ENCODE results near the gene CYP19A1.
A peak's percentile ranks its signal among the peaks of the same experiment; 100 is the strongest.

CYP19A1 gene

GRCh38 chr15:51180011-51180410, 158.4 kb downstream of the CYP19A1 start:
- H3K4me3 ChIP-seq (ENCODE audit: low read depth, low read length), result no peak overlapping the region
- no peak for TF ChIP-seq CTCF (conservative IDR thresholded peaks at IDR 0.05; ENCODE audit: low read depth, low read length)
- DNase-seq (ENCODE audit: low read depth), result no peak

GRCh38 chr15:51172193-51172592, 166.2 kb downstream of the CYP19A1 start:
- no peak for TF ChIP-seq CTCF (conservative IDR thresholded peaks at IDR 0.05; ENCODE audit: low read depth, low read length)
- DNase-seq (ENCODE audit: low read depth), result peak; percentile 40
- H3K4me3 ChIP-seq (ENCODE audit: low read depth, low read length), result no peak overlapping the region

GRCh38 chr15:51171634-51171932, 166.8 kb downstream of the CYP19A1 start:
- H3K4me3 ChIP-seq (ENCODE audit: low read depth, low read length), result no peak overlapping the region
- no peak for DNase-seq (ENCODE audit: low read depth)
- no peak for TF ChIP-seq CTCF (conservative IDR thresholded peaks at IDR 0.05; ENCODE audit: low read depth, low read length)

GRCh38 chr15:51170882-51171633, 167.3 kb downstream of the CYP19A1 start:
- no peak for DNase-seq (ENCODE audit: low read depth)
- no peak overlapping the region for H3K4me3 ChIP-seq (ENCODE audit: low read depth, low read length)
- TF ChIP-seq CTCF (conservative IDR thresholded peaks at IDR 0.05; ENCODE audit: low read depth, low read length), result no peak

GRCh38 chr15:51168700-51169099, 169.7 kb downstream of the CYP19A1 start:
- TF ChIP-seq CTCF (conservative IDR thresholded peaks at IDR 0.05; ENCODE audit: low read depth, low read length), result no peak

GRCh38 chr15:51163843-51164242, 174.6 kb downstream of the CYP19A1 start:
- DNase-seq (ENCODE audit: low read depth), result no peak
- no peak overlapping the region for H3K4me3 ChIP-seq (ENCODE audit: low read depth, low read length)
- no peak for TF ChIP-seq CTCF (conservative IDR thresholded peaks at IDR 0.05; ENCODE audit: low read depth, low read length)

More at GRCh38 chr15:51168700-51169099, 169.7 kb downstream of the CYP19A1 start:
- H3K4me3 ChIP-seq (ENCODE audit: low read depth, low read length), result no peak overlapping the region
- DNase-seq (ENCODE audit: low read depth), result no peak
